Measurements from ENCODE around the gene SIK3. TPM values are rescaled to one million over a fixed set of nuclear protein-coding genes. Genes with fewer than 3 reads are reported as not detected.
A peak's percentile ranks its signal among the peaks of the same experiment; 100 is the strongest.

SIK3 gene
- polyA plus RNA-seq, 1 experiment, result 9.0 TPM

- ChIA-PET POLR2A (no interaction called here), CTCF (interaction anchor here (1.6 to 2.3 kb wide), 4 partner anchors 26 to 194 kb away, joined by 4 to 10 read pairs (median 9); partner anchors contain the start of gene SIK3)
- TF ChIP-seq CTCF (IDR thresholded peaks at IDR 0.05; ENCODE audit: low read depth, low read length), result no peak
- no peaks in the 10 kb centered on the region for H3K9me3 ChIP-seq (ENCODE audit: control insufficient read depth, insufficient read depth, low read length)
- no peak overlapping the region for H3K4me3 ChIP-seq (ENCODE audit: low read depth, low read length)
- no peak overlapping the region for H3K27ac ChIP-seq (ENCODE audit: low read depth, low read length)
- H3K27me3 ChIP-seq (ENCODE audit: control insufficient read depth, insufficient read depth, low read length), result no peaks in the 10 kb centered on the region
- peak; percentile 75 for DNase-seq (ENCODE audit: low read depth, low spot score)
These were observed 25.4 kb downstream of the SIK3 start for GRCh38 chr11:117072517-117073461.

GRCh38 chr11:117071344-117071787, 26.9 kb downstream of the SIK3 start:
- POLR2A ChIA-PET, result interaction anchor here (0.6 kb wide), 1 partner anchor 141 kb away, joined by 3 read pairs; no protein-coding TSS in a partner anchor
- no peak for TF ChIP-seq CTCF (IDR thresholded peaks at IDR 0.05; ENCODE audit: low read depth, low read length)
- CTCF ChIA-PET, result interaction anchor here (0.9 kb wide), 1 partner anchor 27 kb away, joined by 4 read pairs; no protein-coding TSS in a partner anchor
- Histone ChIP-seq H3K4me3 (ENCODE audit: low read depth, low read length) (no peak overlapping the region), H3K27ac (ENCODE audit: low read depth, low read length) (no peak overlapping the region), H3K27me3 (ENCODE audit: control insufficient read depth, insufficient read depth, low read length) (no peaks in the 10 kb centered on the region), H3K9me3 (ENCODE audit: control insufficient read depth, insufficient read depth, low read length) (no peaks in the 10 kb centered on the region)
- no peak for DNase-seq (ENCODE audit: low read depth, low spot score)

GRCh38 chr11:117070016-117070415, 28.2 kb downstream of the SIK3 start:
- no peak overlapping the region for H3K27ac ChIP-seq (ENCODE audit: low read depth, low read length)
- ChIA-PET CTCF (interaction anchor here (0.8 kb wide), 1 partner anchor 20 kb away, joined by 4 read pairs; no protein-coding TSS in a partner anchor), POLR2A (no interaction called here)

GRCh38 chr11:117068303-117068860, 29.8 kb downstream of the SIK3 start:
- no peak overlapping the region for H3K4me3 ChIP-seq (ENCODE audit: low read depth, low read length)
- no peaks in the 10 kb centered on the region for H3K27me3 ChIP-seq (ENCODE audit: control insufficient read depth, insufficient read depth, low read length)
- H3K27ac ChIP-seq (ENCODE audit: low read depth, low read length), result no peak overlapping the region
- ChIA-PET POLR2A (no interaction called here), CTCF (no interaction called here)
- TF ChIP-seq CTCF (IDR thresholded peaks at IDR 0.05; ENCODE audit: low read depth, low read length), result no peak
- no peaks in the 10 kb centered on the region for H3K9me3 ChIP-seq (ENCODE audit: control insufficient read depth, insufficient read depth, low read length)
- DNase-seq (ENCODE audit: low read depth, low spot score), result no peak

More at GRCh38 chr11:117070016-117070415, 28.2 kb downstream of the SIK3 start:
- Histone ChIP-seq H3K4me3 (ENCODE audit: low read depth, low read length) (no peak overlapping the region), H3K9me3 (ENCODE audit: control insufficient read depth, insufficient read depth, low read length) (no peaks in the 10 kb centered on the region), H3K27me3 (ENCODE audit: control insufficient read depth, insufficient read depth, low read length) (no peaks in the 10 kb centered on the region)
- TF ChIP-seq CTCF (IDR thresholded peaks at IDR 0.05; ENCODE audit: low read depth, low read length), result no peak
- DNase-seq (ENCODE audit: low read depth, low spot score), result no peak
